ENCODE measurements around the gene SPG7.

The SPG7 gene

DNA sequence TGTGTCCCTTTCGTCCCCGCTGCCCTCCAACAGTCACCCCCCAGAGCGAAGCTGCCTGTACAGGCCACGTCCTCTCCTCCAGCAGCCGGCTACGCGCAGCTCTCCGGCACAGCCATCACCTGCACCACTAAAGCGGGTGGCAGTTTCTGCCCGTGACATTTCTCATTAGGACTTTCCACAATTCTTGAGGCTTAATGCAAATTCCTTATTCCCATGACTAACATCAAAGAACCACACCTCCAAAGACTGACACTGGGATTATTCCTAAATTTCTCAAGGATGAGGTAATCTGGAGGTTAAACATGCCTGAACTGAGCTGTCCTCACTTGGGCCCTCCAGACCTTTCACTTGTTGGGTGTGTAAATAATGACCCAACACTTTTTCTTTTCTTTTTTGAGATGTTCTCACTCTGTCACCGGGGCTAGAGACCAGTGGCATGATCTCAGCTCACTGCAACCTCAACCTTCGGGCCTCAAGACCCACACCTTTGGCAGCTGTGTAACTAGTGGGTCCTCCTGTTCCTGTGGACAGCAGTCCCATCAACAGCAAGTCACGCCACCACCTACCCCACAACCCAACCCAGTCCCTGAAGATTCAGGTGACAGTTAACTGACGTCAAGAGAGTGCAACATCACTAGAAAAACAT, 29.5 kb upstream of the SPG7 start:
- DNase-seq (ENCODE audit: low read depth), result no peak
- TF ChIP-seq CTCF (IDR thresholded peaks at IDR 0.05; ENCODE audit: low read depth, low read length, missing control alignments), result no peak
- no peak overlapping the region for H3K4me3 ChIP-seq (ENCODE audit: low read depth, low read length)

GRCh38 chr16:89481356-89481955, 26.7 kb upstream of the SPG7 start:
- no peak for DNase-seq (ENCODE audit: low read depth)

GRCh38 chr16:89482150-89482816, 25.9 kb upstream of the SPG7 start:
- TF ChIP-seq CTCF (IDR thresholded peaks at IDR 0.05; ENCODE audit: low read depth, low read length, missing control alignments), result no peak
- DNase-seq (ENCODE audit: low read depth), result no peak
- H3K4me3 ChIP-seq (ENCODE audit: low read depth, low read length), result no peak overlapping the region

More at GRCh38 chr16:89481356-89481955, 26.7 kb upstream of the SPG7 start:
- H3K4me3 ChIP-seq (ENCODE audit: low read depth, low read length), result no peak overlapping the region
- TF ChIP-seq CTCF (IDR thresholded peaks at IDR 0.05; ENCODE audit: low read depth, low read length, missing control alignments), result no peak

- H3K4me3 ChIP-seq (ENCODE audit: low read depth, low read length), result no peak overlapping the region
- TF ChIP-seq CTCF (IDR thresholded peaks at IDR 0.05; ENCODE audit: low read depth, low read length, missing control alignments), result no peak
- DNase-seq (ENCODE audit: low read depth), result no peak
Observed at GRCh38 chr16:89482817-89483205, 25.4 kb upstream of the SPG7 start.

DNA sequence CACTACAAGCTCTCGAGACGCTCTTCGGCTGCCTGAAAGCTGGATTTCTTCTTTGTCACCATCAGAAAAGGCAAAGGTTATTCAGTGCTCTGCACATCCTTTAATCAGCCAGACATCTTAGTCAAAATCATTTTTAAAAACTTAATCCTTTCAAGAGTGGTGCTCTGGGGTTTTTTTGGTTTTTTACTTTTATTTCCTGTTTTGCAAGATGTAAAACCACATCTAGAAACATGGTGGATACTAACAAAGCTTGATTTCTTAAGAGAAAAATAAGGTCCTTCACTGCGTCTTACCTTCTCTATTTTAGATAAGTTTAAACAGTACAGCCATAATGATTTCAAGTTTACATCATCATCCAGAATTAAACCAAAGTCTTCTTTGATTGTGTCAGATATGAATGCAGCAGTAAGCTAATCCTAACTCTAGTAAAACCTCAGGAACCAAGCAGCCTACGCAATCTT, 24.1 kb upstream of the SPG7 start:
- H3K4me3 ChIP-seq (ENCODE audit: low read depth, low read length), result peak overlapping the region; percentile 11; the same call in 1 of the 2 replicates
- no peak for DNase-seq (ENCODE audit: low read depth)
- no peak for TF ChIP-seq CTCF (IDR thresholded peaks at IDR 0.05; ENCODE audit: low read depth, low read length, missing control alignments)

- no peak overlapping the region; the same call in 1 of the 2 replicates for H3K4me3 ChIP-seq (ENCODE audit: low read depth, low read length)
- no peak for TF ChIP-seq CTCF (IDR thresholded peaks at IDR 0.05; ENCODE audit: low read depth, low read length, missing control alignments)
- no peak for DNase-seq (ENCODE audit: low read depth)
Observed at GRCh38 chr16:89484923-89485679, 23.1 kb upstream of the SPG7 start.
